Panc1 (cell line): ENCODE results near the gene HS3ST5. TPM values are rescaled to one million over a fixed set of nuclear protein-coding genes. Genes with fewer than 3 reads are reported as not detected.

ENCODE experiments used
- ATAC-seq: fragments of 200-7000 bp; cut with Tn5 transposase; 2 replicates; pipeline ENCODE4 v1.9.1; 2020; ENCODE audit warnings: mild to moderate bottlenecking, moderate library complexity
- BruUV-seq: library from RNA; stranded (reverse); fragments of 400-500 nt; replicated peaks from 2 replicates; lab custom pipeline; 2021; lab: Mats Ljungman, UMichigan
- CTCF ChIA-PET: fragments of 300-600 bp; sonication (Branson Sonifier 250); formaldehyde crosslinking; loops from one replicate; lab custom pipeline; 2022; ENCODE audit warnings: antibody characterized with exemption; lab: Charles Lee
- POLR2A ChIA-PET: fragments of 300-600 bp; sonication (Branson Sonifier 250); formaldehyde crosslinking; loops from one replicate; lab custom pipeline; 2022; ENCODE audit warnings: antibody characterized with exemption; lab: Charles Lee
- DNase-seq: peaks from one replicate; pipeline ENCODE4 v3.0.0-alpha.2; 2010; ENCODE audit warnings: low read depth, low spot score
- H3K27ac ChIP-seq: 2 replicates; pipeline ENCODE4 v1.5.1; 2011; ENCODE audit warnings: mild to moderate bottlenecking, low read length, inconsistent platforms
- H3K27me3 ChIP-seq: fragments of 200-500 bp; sonication (Bioruptor generic); 2 replicates; pipeline ENCODE4 v1.6.0; 2014; ENCODE audit warnings: low read length, inconsistent platforms; ENCODE audit not compliant: control insufficient read depth, insufficient read depth
- H3K36me3 ChIP-seq: fragments of 200-500 bp; sonication (Bioruptor generic); 2 replicates; pipeline ENCODE4 v1.5.1; 2014; ENCODE audit warnings: inconsistent platforms, mild to moderate bottlenecking, low read length, moderate library complexity; ENCODE audit not compliant: control insufficient read depth, insufficient read depth
- H3K4me1 ChIP-seq: 2 replicates; pipeline ENCODE4 v1.5.1; 2011; ENCODE audit warnings: inconsistent platforms, mild to moderate bottlenecking, low read length, moderate library complexity; ENCODE audit not compliant: control insufficient read depth, insufficient read depth
- H3K4me3 ChIP-seq, 2 experiments: 2 replicates each; pipeline ENCODE4 v1.5.1; 2011 to 2012; ENCODE audit warnings: low read depth in 2 of 2, low read length in 2 of 2, mild to moderate bottlenecking in 2 of 2, inconsistent platforms in 1 of 2, moderate library complexity in 1 of 2
- H3K9me3 ChIP-seq: fragments of 200-500 bp; sonication (Bioruptor generic); 2 replicates; pipeline ENCODE4 v1.5.1; 2014; ENCODE audit warnings: low read depth, mild to moderate bottlenecking, inconsistent platforms, low read length, moderate library complexity; ENCODE audit not compliant: control insufficient read depth, insufficient read depth
- CTCF ChIP-seq: fragments of 450-650 bp; IDR thresholded peaks from 2 replicates; pipeline ENCODE4 v1.5.1; 2017; ENCODE audit warnings: mild to moderate bottlenecking
- POLR2AphosphoS5 ChIP-seq: IDR thresholded peaks from 2 replicates; pipeline ENCODE4 v1.6.1; 2012; ENCODE audit warnings: mild to moderate bottlenecking, low read depth, low read length, moderate library complexity
- REST ChIP-seq, 2 experiments: IDR thresholded peaks; 2 replicates each; pipeline ENCODE4 v1.6.1; 2011 to 2012; ENCODE audit warnings: low read depth in 2 of 2, control low read depth in 1 of 2, low read length in 1 of 2, mild to moderate bottlenecking in 1 of 2, moderate library complexity in 1 of 2; ENCODE audit not compliant: insufficient read depth in 1 of 2
- SIN3A ChIP-seq: IDR thresholded peaks from 2 replicates; pipeline ENCODE4 v1.6.1; 2012; ENCODE audit warnings: low read depth, mild to moderate bottlenecking, low read length, moderate library complexity, borderline replicate concordance; ENCODE audit not compliant: insufficient read depth
- TCF7L2 ChIP-seq: IDR thresholded peaks from 2 replicates; pipeline ENCODE4 v1.6.1; 2011; ENCODE audit warnings: mild to moderate bottlenecking, low read depth, low read length, inconsistent platforms
- in situ Hi-C: cut with HindIII; loops from 2 replicates; pipeline ENCODE4 v1.10.0; 2016; ENCODE audit warnings: low sequenced_read_pairs, low pct_unique_long_range_greater_than_20kb
- intact Hi-C: fragments of 100-400 bp; cut with micrococcal nuclease; formaldehyde crosslinking; loops from one replicate; pipeline ENCODE4 v1.10.0; 2022; ENCODE audit not compliant: unreplicated experiment
- total RNA-seq: library from RNA; stranded (reverse); gene quantifications from one replicate; pipeline ENCODE4 v1.2.1, GENCODE V29; 2021; ENCODE audit not compliant: unreplicated experiment

Gene HS3ST5
- total RNA-seq, 1 experiment from 2014 or later: 0.05 TPM

GRCh38 chr6:114171473-114171872 is 171.3 kb downstream of the HS3ST5 start:
- H3K27me3 ChIP-seq: no peaks in the 10 kb centered on the region
- H3K4me3 ChIP-seq: no peak overlapping the region
- no peak for DNase-seq
- no peak overlapping the region for H3K27ac ChIP-seq
- H3K9me3 ChIP-seq: no peaks in the 10 kb centered on the region
- BruUV-seq: no TSS peak
- POLR2A ChIA-PET: interaction anchor here (0.6 kb wide), 1 partner anchor 994 kb away, joined by 4 read pairs; no protein-coding TSS in a partner anchor
- TF ChIP-seq TCF7L2 (no peak), POLR2AphosphoS5 (no peak)
- intact Hi-C loops (no loop called here), in situ Hi-C loops (no loop called here)
- CTCF ChIA-PET: no interaction called here
- no peaks in the 10 kb centered on the region for H3K36me3 ChIP-seq
- H3K4me1 ChIP-seq: no peaks in the 10 kb centered on the region
- ATAC-seq: no peak

- ChIA-PET POLR2A (interaction anchor here (0.6 kb wide), 1 partner anchor 994 kb away, joined by 4 read pairs; no protein-coding TSS in a partner anchor), CTCF (no interaction called here)
- Histone ChIP-seq H3K27ac (no peak overlapping the region), H3K4me1 (no peaks in the 10 kb centered on the region), H3K36me3 (no peaks in the 10 kb centered on the region), H3K4me3 (no peak overlapping the region), H3K9me3 (no peaks in the 10 kb centered on the region), H3K27me3 (no peaks in the 10 kb centered on the region)
- BruUV-seq: no TSS peak
- TF ChIP-seq POLR2AphosphoS5: no peak
- no peak for TF ChIP-seq CTCF
- TF ChIP-seq TCF7L2: no peak
- TF ChIP-seq SIN3A: no peak
- TF ChIP-seq REST (IDR thresholded peaks at IDR 0.05; ENCODE audit: insufficient read depth in 1 of 2, low read depth in 2 of 2, low read length in 1 of 2): no peak
- intact Hi-C loops (no loop called here), in situ Hi-C loops (no loop called here)
- ATAC-seq (no peak), DNase-seq (no peak)
Observed at GRCh38 chr6:114170958-114171387, 171.8 kb downstream of the HS3ST5 start.

- Histone ChIP-seq H3K9me3 (no peaks in the 10 kb centered on the region), H3K27me3 (no peaks in the 10 kb centered on the region), H3K4me1 (no peaks in the 10 kb centered on the region), H3K27ac (no peak overlapping the region), H3K4me3 (no peak overlapping the region), H3K36me3 (no peaks in the 10 kb centered on the region)
- in situ Hi-C loops (no loop called here), intact Hi-C loops (no loop called here)
- DNase-seq (no peak), ATAC-seq (no peak)
- TF ChIP-seq POLR2AphosphoS5 (no peak), TCF7L2 (no peak), REST (IDR thresholded peaks at IDR 0.05; ENCODE audit: insufficient read depth in 1 of 2, low read depth in 2 of 2, low read length in 1 of 2) (no peak), CTCF (no peak), SIN3A (no peak)
- BruUV-seq: no TSS peak
- ChIA-PET POLR2A (no interaction called here), CTCF (no interaction called here)
Observed at GRCh38 chr6:114170372-114170771, 172.5 kb downstream of the HS3ST5 start.
